ENCODE results near the gene TRMT10B.

TRMT10B gene

DNA sequence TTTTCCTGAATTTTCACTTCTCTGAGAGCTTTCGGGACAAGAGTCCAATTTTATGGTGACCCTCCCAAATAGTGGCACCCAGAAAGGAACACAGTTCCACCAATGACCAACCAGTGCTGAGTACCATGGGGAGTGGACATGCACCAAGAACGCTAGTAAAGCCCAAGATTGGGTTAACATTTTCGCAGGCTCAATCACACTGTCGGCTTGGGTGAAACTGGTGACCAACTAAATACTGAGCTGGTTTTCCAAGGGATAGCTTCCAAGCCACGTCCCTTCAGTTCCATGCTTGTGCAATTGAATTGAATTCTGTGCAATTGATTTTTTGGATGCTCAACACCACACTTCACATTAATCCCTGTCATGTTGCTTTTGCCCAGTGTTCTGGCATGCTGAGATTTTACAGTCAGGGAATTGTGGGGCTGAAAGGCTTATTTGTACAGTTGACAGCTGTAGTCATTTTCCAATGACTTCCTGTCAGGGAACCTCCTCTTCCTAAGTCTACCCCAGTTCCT is 37.6 kb upstream of the TRMT10B start:
- Histone ChIP-seq H3K27me3 (ENCODE audit: insufficient read depth, low read length, poor library complexity) (peaks cover 1% of the 10 kb centered on the region), H3K23ac (ENCODE audit: low read length) (no peak overlapping the region), H3K4me3 (ENCODE audit: low read length) (no peak overlapping the region), H3K36me3 (ENCODE audit: control insufficient read depth, insufficient read depth, low read length) (no peaks in the 10 kb centered on the region), H2BK120ac (ENCODE audit: low read depth, low read length) (no peak overlapping the region), H3K4me1 (ENCODE audit: control insufficient read depth, low read depth, low read length) (no peaks in the 10 kb centered on the region), H3K9ac (ENCODE audit: low read length) (no peak overlapping the region), H3K4ac (ENCODE audit: low read depth, low read length) (no peak overlapping the region), H3K56ac (ENCODE audit: low read length) (no peak overlapping the region), H2AK5ac (ENCODE audit: low read length) (no peak overlapping the region), H4K8ac (ENCODE audit: low read depth, low read length) (no peak overlapping the region), H4K5ac (ENCODE audit: low read length) (no peak overlapping the region), H3K4me2 (ENCODE audit: low read length) (no peak overlapping the region), H3K18ac (ENCODE audit: low read length) (no peak overlapping the region), H3K79me1 (ENCODE audit: low read length) (no peaks in the 10 kb centered on the region), H2BK5ac (ENCODE audit: low read length) (no peak overlapping the region), H3K79me2 (ENCODE audit: control insufficient read depth, insufficient read depth, low read length) (no peaks in the 10 kb centered on the region), H2BK15ac (replicated peaks; ENCODE audit: low read depth) (no peak overlapping the region), H3K27ac (ENCODE audit: low read depth, low read length) (no peak overlapping the region)
- WGBS (ENCODE audit: extremely low coverage, insufficient coverage, low lambda C conversion rate): no CpG with 5 or more reads among the region's 5 CpGs
- DNase-seq: no peak

GRCh38 chr9:37719526-37719925 is 34.1 kb upstream of the TRMT10B start:
- Histone ChIP-seq H2BK120ac (ENCODE audit: low read depth, low read length) (no peak overlapping the region), H3K9ac (ENCODE audit: low read length) (no peak overlapping the region), H3K79me1 (ENCODE audit: low read length) (no peaks in the 10 kb centered on the region), H3K27me3 (ENCODE audit: insufficient read depth, low read length, poor library complexity) (peaks cover 1% of the 10 kb centered on the region), H3K18ac (ENCODE audit: low read length) (no peak overlapping the region), H3K4me2 (ENCODE audit: low read length) (no peak overlapping the region), H3K79me2 (ENCODE audit: control insufficient read depth, insufficient read depth, low read length) (no peaks in the 10 kb centered on the region), H3K4me1 (ENCODE audit: control insufficient read depth, low read depth, low read length) (no peaks in the 10 kb centered on the region), H3K23ac (ENCODE audit: low read length) (no peak overlapping the region), H3K4me3 (ENCODE audit: low read length) (no peak overlapping the region), H4K5ac (ENCODE audit: low read length) (no peak overlapping the region), H3K4ac (ENCODE audit: low read depth, low read length) (no peak overlapping the region), H3K56ac (ENCODE audit: low read length) (no peak overlapping the region), H2BK5ac (ENCODE audit: low read length) (no peak overlapping the region), H2AK5ac (ENCODE audit: low read length) (no peak overlapping the region), H4K8ac (ENCODE audit: low read depth, low read length) (no peak overlapping the region), H2BK15ac (replicated peaks; ENCODE audit: low read depth) (no peak overlapping the region), H3K36me3 (ENCODE audit: control insufficient read depth, insufficient read depth, low read length) (no peaks in the 10 kb centered on the region), H3K27ac (ENCODE audit: low read depth, low read length) (no peak overlapping the region)
- DNase-seq: no peak
- WGBS (ENCODE audit: extremely low coverage, insufficient coverage, low lambda C conversion rate): no CpG with 5 or more reads among the region's 2 CpGs

DNA sequence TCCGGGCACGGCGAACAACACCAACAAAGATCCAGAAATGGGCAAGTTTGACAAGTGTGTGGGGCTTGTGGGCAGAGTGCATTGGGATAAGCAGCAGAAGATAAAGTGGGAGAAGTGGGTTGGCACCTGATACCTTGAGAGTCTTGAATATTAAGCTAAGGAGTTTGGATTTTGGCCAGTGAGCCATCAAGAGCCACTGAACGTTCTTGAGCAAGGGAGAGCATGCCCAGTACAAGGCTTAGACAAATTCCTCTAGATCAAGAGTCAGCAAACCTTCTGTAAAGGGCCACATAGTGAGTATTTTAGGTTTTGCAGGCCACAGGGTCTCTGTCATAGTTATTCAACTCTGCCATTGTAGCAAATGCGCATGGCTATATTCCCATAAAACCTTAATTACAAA is 26.6 kb upstream of the TRMT10B start:
- DNase-seq: no peak
- H3K36me3 ChIP-seq (ENCODE audit: control insufficient read depth, insufficient read depth, low read length): no peaks in the 10 kb centered on the region
- no peak overlapping the region for H3K56ac ChIP-seq (ENCODE audit: low read length)
- no peak overlapping the region for H3K4me3 ChIP-seq (ENCODE audit: low read length)
- no peak overlapping the region for H3K4me2 ChIP-seq (ENCODE audit: low read length)
- no peak overlapping the region for H4K5ac ChIP-seq (ENCODE audit: low read length)
- H3K79me1 ChIP-seq (ENCODE audit: low read length): no peaks in the 10 kb centered on the region
- H2BK120ac ChIP-seq (ENCODE audit: low read depth, low read length): no peak overlapping the region
- H3K27me3 ChIP-seq (ENCODE audit: insufficient read depth, low read length, poor library complexity): no peaks in the 10 kb centered on the region
- no peak overlapping the region for H3K18ac ChIP-seq (ENCODE audit: low read length)
- H4K8ac ChIP-seq (ENCODE audit: low read depth, low read length): no peak overlapping the region
- no CpG with 5 or more reads among the region's 5 CpGs for WGBS (ENCODE audit: extremely low coverage, insufficient coverage, low lambda C conversion rate)
- no peak overlapping the region for H2BK5ac ChIP-seq (ENCODE audit: low read length)
- H3K27ac ChIP-seq (ENCODE audit: low read depth, low read length): no peak overlapping the region
- no peak overlapping the region for H3K4ac ChIP-seq (ENCODE audit: low read depth, low read length)
- H3K23ac ChIP-seq (ENCODE audit: low read length): no peak overlapping the region
- H2BK15ac ChIP-seq (replicated peaks; ENCODE audit: low read depth): no peak overlapping the region
- no peaks in the 10 kb centered on the region for H3K79me2 ChIP-seq (ENCODE audit: control insufficient read depth, insufficient read depth, low read length)
- H3K9ac ChIP-seq (ENCODE audit: low read length): no peak overlapping the region
- no peak overlapping the region for H2AK5ac ChIP-seq (ENCODE audit: low read length)
- no peaks in the 10 kb centered on the region for H3K4me1 ChIP-seq (ENCODE audit: control insufficient read depth, low read depth, low read length)

DNA sequence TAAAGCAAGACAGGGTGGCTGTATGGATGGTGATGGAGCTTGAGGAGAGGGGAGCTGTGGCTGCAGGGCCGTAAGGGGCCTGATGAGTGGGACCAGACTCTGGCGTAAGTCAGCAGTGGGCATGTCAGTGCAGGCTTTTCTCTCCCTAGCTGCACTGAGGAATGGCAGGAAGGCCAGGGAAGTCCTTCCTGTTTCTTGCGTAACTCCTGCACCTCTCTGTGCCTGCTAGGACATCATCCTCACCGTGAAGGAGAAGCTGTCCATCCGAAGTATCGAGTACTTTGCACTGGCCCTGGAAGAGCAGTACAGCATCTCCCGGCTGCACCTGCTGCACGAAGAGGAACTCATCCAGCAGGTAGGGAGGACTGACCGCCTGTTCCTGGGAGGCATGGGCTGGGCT is 24.1 kb upstream of the TRMT10B start:
- Histone ChIP-seq H4K8ac (ENCODE audit: low read depth, low read length) (no peak overlapping the region), H4K5ac (ENCODE audit: low read length) (no peak overlapping the region), H3K36me3 (ENCODE audit: control insufficient read depth, insufficient read depth, low read length) (no peaks in the 10 kb centered on the region), H3K79me2 (ENCODE audit: control insufficient read depth, insufficient read depth, low read length) (no peaks in the 10 kb centered on the region), H3K18ac (ENCODE audit: low read length) (no peak overlapping the region), H3K4me3 (ENCODE audit: low read length) (no peak overlapping the region), H3K56ac (ENCODE audit: low read length) (no peak overlapping the region), H3K4me2 (ENCODE audit: low read length) (no peak overlapping the region), H3K4ac (ENCODE audit: low read depth, low read length) (no peak overlapping the region), H2BK120ac (ENCODE audit: low read depth, low read length) (no peak overlapping the region), H3K4me1 (ENCODE audit: control insufficient read depth, low read depth, low read length) (no peaks in the 10 kb centered on the region), H2BK5ac (ENCODE audit: low read length) (no peak overlapping the region), H3K27me3 (ENCODE audit: insufficient read depth, low read length, poor library complexity) (no peaks in the 10 kb centered on the region), H3K79me1 (ENCODE audit: low read length) (no peaks in the 10 kb centered on the region), H3K9ac (ENCODE audit: low read length) (no peak overlapping the region), H2AK5ac (ENCODE audit: low read length) (no peak overlapping the region), H2BK15ac (replicated peaks; ENCODE audit: low read depth) (no peak overlapping the region), H3K27ac (ENCODE audit: low read depth, low read length) (no peak overlapping the region), H3K23ac (ENCODE audit: low read length) (no peak overlapping the region)
- WGBS (ENCODE audit: extremely low coverage, insufficient coverage, low lambda C conversion rate): no CpG with 5 or more reads among the region's 9 CpGs
- no peak for DNase-seq

GRCh38 chr9:37730256-37730655 is 23.3 kb upstream of the TRMT10B start:
- DNase-seq: no peak
- H4K8ac ChIP-seq (ENCODE audit: low read depth, low read length): no peak overlapping the region
- no CpG with 5 or more reads among the region's 3 CpGs for WGBS (ENCODE audit: extremely low coverage, insufficient coverage, low lambda C conversion rate)
- no peak overlapping the region for H3K4me3 ChIP-seq (ENCODE audit: low read length)
- H3K18ac ChIP-seq (ENCODE audit: low read length): no peak overlapping the region
- no peak overlapping the region for H3K27ac ChIP-seq (ENCODE audit: low read depth, low read length)
- H2BK120ac ChIP-seq (ENCODE audit: low read depth, low read length): no peak overlapping the region
- no peak overlapping the region for H3K4ac ChIP-seq (ENCODE audit: low read depth, low read length)
- no peak overlapping the region for H3K4me2 ChIP-seq (ENCODE audit: low read length)
- H3K56ac ChIP-seq (ENCODE audit: low read length): no peak overlapping the region
- no peaks in the 10 kb centered on the region for H3K79me1 ChIP-seq (ENCODE audit: low read length)
- no peak overlapping the region for H4K5ac ChIP-seq (ENCODE audit: low read length)
- no peaks in the 10 kb centered on the region for H3K4me1 ChIP-seq (ENCODE audit: control insufficient read depth, low read depth, low read length)
- H2BK5ac ChIP-seq (ENCODE audit: low read length): no peak overlapping the region
- no peaks in the 10 kb centered on the region for H3K79me2 ChIP-seq (ENCODE audit: control insufficient read depth, insufficient read depth, low read length)
- H3K27me3 ChIP-seq (ENCODE audit: insufficient read depth, low read length, poor library complexity): no peaks in the 10 kb centered on the region
- H3K23ac ChIP-seq (ENCODE audit: low read length): no peak overlapping the region
- no peaks in the 10 kb centered on the region for H3K36me3 ChIP-seq (ENCODE audit: control insufficient read depth, insufficient read depth, low read length)
- no peak overlapping the region for H2BK15ac ChIP-seq (replicated peaks; ENCODE audit: low read depth)
- no peak overlapping the region for H3K9ac ChIP-seq (ENCODE audit: low read length)
- no peak overlapping the region for H2AK5ac ChIP-seq (ENCODE audit: low read length)

DNA sequence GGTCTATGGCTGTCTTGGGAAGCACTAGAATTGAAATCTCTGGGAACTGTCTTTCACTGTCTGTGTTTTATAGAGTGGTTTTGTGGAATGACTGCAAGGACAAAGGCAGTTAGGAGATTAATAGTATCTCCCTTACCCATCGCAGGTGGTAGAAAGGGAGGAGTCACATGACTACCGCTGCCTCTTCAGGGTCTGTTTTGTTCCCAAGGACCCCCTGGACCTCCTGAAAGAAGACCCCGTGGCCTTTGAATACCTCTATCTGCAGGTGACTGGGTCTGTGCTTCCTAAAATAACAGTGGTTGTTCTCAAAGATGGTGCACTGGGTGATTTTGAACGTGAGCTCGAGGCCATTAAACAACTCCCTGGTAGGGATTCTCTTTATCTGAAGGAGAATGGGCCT is 22.8 kb upstream of the TRMT10B start:
- Histone ChIP-seq H3K4me1 (ENCODE audit: control insufficient read depth, low read depth, low read length) (no peaks in the 10 kb centered on the region), H2AK5ac (ENCODE audit: low read length) (no peak overlapping the region), H4K8ac (ENCODE audit: low read depth, low read length) (no peak overlapping the region), H3K27me3 (ENCODE audit: insufficient read depth, low read length, poor library complexity) (no peaks in the 10 kb centered on the region), H3K23ac (ENCODE audit: low read length) (no peak overlapping the region), H3K79me2 (ENCODE audit: control insufficient read depth, insufficient read depth, low read length) (no peaks in the 10 kb centered on the region), H3K18ac (ENCODE audit: low read length) (no peak overlapping the region), H2BK5ac (ENCODE audit: low read length) (no peak overlapping the region), H3K4me3 (ENCODE audit: low read length) (no peak overlapping the region), H2BK120ac (ENCODE audit: low read depth, low read length) (no peak overlapping the region), H3K27ac (ENCODE audit: low read depth, low read length) (no peak overlapping the region), H3K79me1 (ENCODE audit: low read length) (no peaks in the 10 kb centered on the region), H3K9ac (ENCODE audit: low read length) (no peak overlapping the region), H3K4me2 (ENCODE audit: low read length) (no peak overlapping the region), H4K5ac (ENCODE audit: low read length) (no peak overlapping the region), H3K36me3 (ENCODE audit: control insufficient read depth, insufficient read depth, low read length) (no peaks in the 10 kb centered on the region), H3K4ac (ENCODE audit: low read depth, low read length) (no peak overlapping the region), H2BK15ac (replicated peaks; ENCODE audit: low read depth) (no peak overlapping the region), H3K56ac (ENCODE audit: low read length) (no peak overlapping the region)
- no CpG with 5 or more reads among the region's 5 CpGs for WGBS (ENCODE audit: extremely low coverage, insufficient coverage, low lambda C conversion rate)
- no peak for DNase-seq
